HG02798 (cell line): ENCODE data around the gene KCNJ9.
"Not testable (repeated sequence)": the region's sequence is repeated elsewhere in the genome, so short reads cannot be mapped to it uniquely, and the experiment has no call there.

Source experiments
- ATAC-seq: cut with Tn5 transposase; IDR thresholded peaks from one replicate; pipeline ENCODE4 v1.9.1; 2021; ENCODE audit warnings: mild to moderate bottlenecking; ENCODE audit not compliant: unreplicated experiment, poor library complexity

KCNJ9 gene

GRCh38 chr1:160081261-160081936 is at the start of gene KCNJ9:
Gene KCNJ9, plus strand, starts transcription at chr1:160081538. Its CDS starts 2,493 bp downstream, at chr1:160084031.
- ATAC-seq, result no peak

- peak; percentile 19 for ATAC-seq
These were observed 49.0 kb upstream of the KCNJ9 start for GRCh38 chr1:160032165-160032820.

DNA sequence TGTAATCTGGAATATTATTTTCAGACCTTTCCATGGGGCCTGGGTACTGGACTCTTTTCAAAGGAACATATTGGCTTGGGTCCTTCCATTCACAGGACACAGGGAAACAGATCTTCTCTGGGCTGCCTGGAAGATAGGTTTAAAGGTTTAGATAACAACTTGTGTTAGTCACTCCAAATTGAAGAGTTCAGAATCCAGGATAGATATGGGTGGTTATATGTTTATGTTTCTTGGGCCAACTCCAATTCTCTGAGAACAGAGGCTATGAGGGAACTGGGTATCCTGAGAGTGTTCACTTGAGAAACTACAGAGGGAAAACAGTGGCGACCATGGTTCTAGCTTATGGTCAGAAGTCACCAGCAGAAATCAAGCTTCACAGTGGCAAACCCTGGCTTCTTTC is 40.9 kb upstream of the KCNJ9 start:
- no peak for ATAC-seq

GRCh38 chr1:160043543-160043942 is 37.8 kb upstream of the KCNJ9 start:
- ATAC-seq, result no peak

DNA sequence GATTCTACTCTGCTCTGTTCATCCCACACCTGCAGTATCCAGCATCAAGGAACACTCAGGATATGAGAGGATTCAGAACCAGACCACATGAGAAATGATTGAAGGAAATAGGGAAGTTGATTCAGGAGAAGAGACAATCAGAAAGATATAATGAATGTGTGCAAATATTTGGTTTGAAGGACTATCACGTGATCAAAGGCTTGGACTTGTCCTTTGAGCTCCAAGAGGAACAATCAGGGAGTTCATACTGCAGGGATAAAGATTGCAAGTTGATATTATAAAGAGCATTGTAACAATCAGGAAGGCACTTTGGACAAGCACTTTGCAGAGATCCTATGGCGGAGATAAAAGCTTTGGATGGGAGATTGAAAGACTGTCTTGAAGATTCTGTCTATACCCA is 35.7 kb upstream of the KCNJ9 start:
- no peak for ATAC-seq

DNA sequence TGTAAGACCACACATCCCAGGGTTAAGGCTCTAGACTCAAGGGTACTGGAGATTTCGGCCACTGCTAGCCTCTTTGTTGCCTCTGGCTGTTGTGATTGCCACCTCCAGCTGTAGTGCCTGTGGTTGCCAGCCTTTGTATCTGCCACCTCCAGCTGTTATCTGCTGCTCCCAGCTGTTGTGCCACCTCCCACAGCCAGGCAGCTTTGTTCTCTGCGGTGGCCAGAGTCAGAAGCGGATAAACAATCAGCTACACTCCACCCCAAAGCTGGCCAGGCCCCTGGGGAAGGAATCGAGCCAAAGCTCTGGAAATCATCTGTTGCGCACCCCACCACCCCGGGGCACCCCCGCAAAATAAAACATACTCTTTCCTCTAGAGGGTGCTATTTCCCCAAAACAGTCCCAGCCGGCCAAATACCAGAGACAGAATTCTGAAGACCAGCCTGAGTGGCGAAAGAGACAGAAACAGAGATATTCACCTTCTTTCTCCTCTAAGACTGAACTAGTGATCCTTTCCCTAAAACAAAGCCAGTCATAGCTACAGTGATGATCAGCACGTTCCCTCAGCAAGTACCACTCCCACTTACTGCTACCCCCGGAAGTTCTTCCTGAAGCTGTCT is 34.7 kb upstream of the KCNJ9 start:
- ATAC-seq, result peak; percentile 77

GRCh38 chr1:160047111-160047991 is 34.0 kb upstream of the KCNJ9 start:
- ATAC-seq, result peak; percentile 28

- ATAC-seq, result no peak
These were observed 33.0 kb upstream of the KCNJ9 start for GRCh38 chr1:160048335-160048734.

- ATAC-seq, result no peak
These were observed 32.2 kb upstream of the KCNJ9 start for GRCh38 chr1:160049101-160049500.

GRCh38 chr1:160050182-160050581 is 31.2 kb upstream of the KCNJ9 start:
- not testable (repeated sequence) for ATAC-seq

DNA sequence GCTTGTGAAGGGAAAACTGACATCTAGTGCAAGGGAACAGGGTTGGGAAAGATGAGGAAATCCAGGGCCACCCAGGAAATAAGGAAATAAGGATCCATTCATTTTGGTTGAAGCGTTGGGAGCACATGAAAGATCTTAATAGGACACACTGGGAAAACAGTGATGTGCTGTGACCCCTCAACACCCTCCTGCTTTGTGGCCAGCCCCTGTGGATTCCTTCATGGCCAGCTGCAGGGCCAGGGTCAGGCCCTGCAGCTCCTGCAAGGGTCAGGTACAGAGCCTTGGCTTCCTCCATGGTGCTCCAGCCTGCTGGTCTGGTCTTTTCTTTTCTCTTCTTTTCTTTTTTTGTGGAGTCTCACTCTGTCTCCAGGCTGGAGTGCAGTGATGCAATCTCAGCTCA is 30.7 kb upstream of the KCNJ9 start:
- ATAC-seq, result no peak

DNA sequence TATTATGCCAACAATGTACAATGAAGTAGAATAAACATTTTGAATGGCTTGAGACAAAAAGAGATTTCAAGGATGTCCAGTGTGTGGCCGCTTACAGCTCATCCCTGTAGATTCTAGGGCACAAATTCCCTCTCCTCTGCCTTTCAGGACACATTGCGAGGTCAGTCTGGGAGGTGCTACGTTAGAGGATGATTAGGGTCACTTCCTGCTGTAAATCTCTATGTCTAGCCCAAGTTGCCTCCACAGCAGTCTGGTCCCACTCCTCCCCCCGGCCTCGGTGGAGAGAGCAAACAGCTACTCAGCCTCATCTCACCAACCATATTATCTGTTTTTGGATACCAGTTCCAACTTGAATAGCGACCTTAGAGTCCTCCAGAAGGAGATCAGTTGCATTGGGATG is 28.4 kb upstream of the KCNJ9 start:
- ATAC-seq, result no peak

DNA sequence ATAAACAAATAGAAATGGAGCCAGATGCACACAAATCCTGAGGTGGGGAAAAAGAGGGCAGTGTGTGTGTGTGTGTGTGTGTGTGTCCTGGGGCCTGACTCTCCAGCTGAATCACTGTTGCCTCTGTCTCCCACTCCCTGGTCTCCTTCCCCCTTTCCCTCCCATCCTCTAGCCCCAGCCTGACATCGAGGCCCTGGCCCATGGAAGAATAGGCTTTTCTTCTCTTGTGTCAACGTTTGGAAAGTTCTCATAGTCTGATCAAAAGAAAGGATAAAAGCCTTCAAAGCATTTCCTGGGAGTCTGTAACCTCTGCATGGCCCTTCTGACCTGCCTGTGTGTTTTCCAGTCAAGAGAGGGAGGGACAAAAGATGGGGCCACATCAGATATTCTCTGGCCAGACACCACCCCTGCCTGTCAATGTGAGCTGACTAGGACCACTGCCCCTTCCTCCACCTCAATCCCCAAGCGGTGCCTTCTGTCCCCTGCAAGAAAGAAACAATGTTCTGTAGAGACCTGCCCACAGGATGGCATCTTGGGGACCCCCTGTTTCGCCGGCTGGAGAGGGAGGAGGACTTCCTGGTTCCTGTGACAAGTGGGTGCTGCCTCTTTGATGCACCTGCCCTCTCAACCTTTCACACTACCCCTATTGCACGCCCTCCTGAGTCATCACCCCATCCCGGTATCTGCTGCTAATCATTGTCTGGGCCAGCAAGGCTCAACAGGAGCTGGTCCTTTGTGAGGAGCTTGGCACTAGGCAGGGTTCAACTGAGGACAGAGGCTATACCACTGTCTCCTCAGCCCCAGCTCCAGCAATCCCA is 27.6 kb upstream of the KCNJ9 start:
- ATAC-seq, result no peak

DNA sequence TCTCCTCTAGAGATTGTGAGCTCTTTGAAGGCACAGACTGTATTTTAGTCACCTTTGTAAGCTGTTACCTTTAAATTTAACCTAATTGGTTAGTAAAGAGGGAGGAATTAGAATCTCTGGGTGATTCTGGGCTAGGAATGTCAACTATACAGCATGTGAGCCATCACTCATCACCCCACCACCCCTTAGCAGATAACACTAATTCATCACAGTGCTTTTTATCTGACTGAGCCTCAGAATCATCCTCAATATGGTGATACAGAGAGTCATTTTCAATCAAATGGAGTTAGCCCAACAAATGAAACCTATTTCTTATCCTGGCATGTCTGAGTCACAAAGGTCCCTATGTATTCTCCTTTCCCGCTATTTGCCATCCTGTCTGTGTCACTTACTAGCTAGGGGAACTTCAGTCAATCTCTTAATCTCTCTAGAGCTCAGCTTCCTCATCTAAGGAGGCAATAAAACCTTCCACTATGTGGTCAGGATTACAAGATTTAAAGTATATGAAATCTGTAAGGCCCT is 24.6 kb upstream of the KCNJ9 start:
- ATAC-seq, result no peak

GRCh38 chr1:160058087-160058486 is 23.3 kb upstream of the KCNJ9 start:
- no peak for ATAC-seq

- no peak for ATAC-seq
These were observed 19.7 kb upstream of the KCNJ9 start for GRCh38 chr1:160061369-160062229.

- ATAC-seq, result no peak
These were observed 19.2 kb upstream of the KCNJ9 start for GRCh38 chr1:160062230-160062532.

DNA sequence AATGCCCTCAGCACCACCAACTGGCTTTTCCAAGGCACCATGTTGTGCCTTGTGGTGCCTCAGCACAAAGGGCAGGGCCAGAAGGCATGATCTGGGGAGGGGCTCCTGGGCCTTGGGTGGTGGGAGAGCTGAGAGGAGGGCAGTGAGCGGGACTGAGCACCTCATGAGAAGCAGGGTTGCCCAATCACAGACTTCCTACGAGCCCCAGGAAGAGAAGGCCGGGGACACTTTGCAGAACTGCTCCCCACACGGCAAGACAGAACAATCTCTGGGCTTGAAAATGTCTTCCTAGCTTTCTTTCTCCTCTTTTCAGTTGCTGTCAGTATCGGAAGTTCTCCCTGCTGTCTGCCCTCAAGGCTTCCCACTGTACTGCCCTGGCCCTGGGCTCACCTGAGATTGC is 18.2 kb upstream of the KCNJ9 start:
- no peak for ATAC-seq

- no peak for ATAC-seq
These were observed 17.2 kb upstream of the KCNJ9 start for GRCh38 chr1:160064164-160064563.
